GM03348 (cell line): ENCODE data around the gene MAGOHB.
"Not testable (repeated sequence)": the region's sequence is repeated elsewhere in the genome, so short reads cannot be mapped to it uniquely, and the experiment has no call there.

ENCODE experiments used
- DNase-seq: peaks from one replicate; pipeline ENCODE4 v3.0.0; 2012; ENCODE audit warnings: low spot score

MAGOHB gene

DNA sequence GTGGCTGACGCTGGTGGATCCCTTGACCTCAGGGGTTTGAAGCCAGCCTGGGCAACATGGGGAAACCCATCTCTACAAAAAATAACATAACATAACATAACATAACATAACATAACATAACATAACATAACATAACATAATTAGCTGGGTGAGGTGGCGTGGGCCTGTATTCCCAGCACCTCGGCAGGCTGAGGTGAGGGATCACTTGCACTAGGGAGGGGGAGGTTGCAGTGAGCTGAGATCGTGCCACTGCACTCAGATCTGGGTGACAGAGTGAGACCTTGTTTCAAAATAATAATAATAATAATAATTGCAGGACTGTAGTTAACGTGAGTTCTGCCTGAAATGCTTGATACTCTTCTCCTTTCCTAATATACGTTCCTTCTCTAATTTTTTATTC is 1.3 kb downstream of the MAGOHB start:
- DNase-seq: no peak

DNA sequence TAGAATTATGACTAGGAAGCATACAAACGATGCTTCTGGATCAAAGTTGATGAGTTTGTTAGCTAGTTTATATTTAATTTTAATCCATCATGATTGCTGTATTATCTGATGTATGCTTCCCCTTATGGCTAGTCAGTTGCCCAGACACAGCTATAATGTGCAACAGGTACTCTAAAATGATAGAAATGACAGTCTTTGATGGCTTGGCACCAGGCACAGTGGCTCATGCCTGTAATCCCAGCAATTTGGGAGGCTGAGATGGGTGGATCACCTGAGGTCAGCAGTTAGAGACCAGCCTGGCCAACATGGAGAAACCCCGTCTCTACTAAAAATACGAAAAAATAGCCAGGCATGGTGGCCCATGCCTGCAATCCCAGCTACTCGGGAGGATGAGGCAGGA is 2.2 kb downstream of the MAGOHB start:
- DNase-seq: not testable (repeated sequence)

DNA sequence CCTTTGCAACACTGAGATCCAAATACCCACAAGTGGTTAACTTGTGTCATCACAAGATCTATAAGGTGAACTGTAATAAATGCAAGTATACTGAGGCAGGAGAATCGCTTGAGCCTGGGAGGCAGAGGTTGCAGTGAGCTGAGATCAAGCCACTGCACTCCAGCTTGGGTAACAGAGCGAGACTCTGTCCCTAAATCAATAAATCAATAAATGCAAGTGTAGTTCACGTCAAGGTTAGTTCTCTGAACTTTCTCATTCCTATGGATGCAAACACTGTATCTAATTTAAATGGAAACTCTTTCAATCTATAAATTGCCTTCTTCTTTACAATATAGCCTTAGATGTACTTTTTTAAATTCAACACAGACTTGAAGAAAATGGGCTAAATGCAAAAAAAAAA is 3.2 kb downstream of the MAGOHB start:
- DNase-seq: no peak

DNA sequence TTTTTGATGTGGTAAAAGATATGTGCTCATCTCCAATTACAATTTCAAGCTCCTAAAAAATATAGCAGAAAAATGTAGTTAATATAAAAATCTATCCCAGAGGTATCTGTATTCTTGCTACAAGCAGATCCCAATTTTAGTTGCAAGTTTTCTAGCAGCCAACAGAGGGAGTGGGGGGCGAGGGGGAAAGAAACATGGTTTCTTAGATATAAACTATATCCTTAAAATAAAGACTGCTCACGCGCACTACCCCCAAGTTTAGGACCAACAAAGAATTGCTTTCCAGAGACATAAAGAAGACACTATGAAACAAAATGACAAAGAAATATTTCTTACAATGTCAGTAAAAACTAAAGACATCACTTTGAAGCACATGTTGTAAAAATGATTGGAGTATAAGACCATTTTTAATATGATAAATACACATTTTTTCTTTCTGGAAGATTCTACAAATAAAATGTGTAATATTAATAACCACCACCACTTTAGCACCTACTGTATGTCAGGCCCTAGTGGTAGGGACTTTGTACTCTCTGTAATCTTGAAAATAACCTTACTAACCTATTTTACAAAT is 5.4 kb downstream of the MAGOHB start:
- peak; percentile 15 for DNase-seq

DNA sequence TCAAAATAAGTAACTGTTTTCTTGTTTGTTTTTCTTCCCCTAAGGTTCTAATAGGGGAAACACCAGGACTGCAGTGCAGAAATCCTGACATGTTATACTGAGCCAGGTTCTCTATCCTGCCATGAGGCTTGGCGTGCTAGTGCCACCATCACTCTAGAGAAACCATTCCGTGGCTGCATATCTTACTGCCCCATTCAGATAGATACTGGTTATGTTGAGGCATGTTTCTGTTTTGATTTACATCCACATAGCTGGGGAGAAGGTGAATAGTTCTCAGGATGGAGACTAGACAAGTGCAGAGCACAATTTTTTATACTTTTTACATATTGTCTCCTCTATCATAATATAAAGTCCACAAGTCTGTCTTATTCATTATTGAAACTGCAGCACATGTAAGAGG is 11.5 kb downstream of the MAGOHB start:
- DNase-seq: no peak

DNA sequence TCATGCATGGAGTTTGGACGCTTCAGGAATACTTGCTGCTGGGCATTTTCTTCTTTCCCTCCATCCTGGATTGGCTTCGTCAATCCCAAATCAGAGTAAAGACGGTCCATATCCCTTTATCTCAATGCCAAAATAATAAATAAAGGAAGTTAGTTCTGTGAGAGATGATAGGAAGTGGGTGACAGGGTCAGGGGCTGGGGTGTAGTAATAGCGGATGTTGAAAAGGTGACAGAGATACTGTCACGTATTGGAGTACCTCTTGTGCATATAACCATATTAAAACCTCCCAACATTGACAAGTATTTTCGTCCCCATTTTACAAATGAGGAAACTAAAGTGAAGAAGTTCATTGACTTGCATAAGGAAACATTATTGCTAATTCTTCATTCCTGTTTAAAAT is 12.4 kb downstream of the MAGOHB start:
- DNase-seq: no peak

DNA sequence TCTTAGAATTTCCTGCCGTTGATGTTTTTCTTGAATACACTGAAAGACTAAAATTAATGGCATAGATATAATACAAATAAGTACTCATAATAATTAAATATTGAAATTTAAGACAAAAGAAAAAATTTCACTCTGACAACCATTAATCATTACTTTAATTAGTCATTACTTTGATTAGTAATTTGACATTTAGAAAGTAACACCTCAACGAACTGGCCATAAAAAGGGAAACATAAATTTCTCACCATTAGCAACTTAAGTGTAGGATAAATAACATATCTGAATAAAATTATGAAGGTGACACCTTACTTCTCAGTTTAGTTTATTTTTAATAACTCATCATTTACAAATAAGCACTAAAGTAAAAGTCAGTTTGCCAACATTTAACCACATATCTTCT is 17.5 kb downstream of the MAGOHB start:
- DNase-seq: no peak

DNA sequence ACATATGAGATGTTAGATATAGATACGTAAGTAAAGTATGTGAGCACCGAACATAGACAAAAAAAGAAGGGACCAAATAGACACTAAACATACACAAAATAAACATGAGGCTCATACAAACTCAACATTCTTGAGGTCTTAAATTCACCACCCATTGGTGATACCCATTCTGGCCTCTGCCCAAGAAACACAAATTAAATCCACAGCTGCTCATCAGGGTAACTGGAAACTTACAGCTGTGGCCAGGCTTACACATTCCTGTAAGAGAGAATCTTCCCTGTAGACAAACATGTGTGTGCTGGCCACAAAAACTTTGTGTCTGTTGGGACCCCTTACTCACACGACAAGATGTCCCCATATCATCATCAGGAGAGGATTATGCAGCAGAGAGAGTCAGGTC is 22.4 kb downstream of the MAGOHB start:
- DNase-seq: no peak

DNA sequence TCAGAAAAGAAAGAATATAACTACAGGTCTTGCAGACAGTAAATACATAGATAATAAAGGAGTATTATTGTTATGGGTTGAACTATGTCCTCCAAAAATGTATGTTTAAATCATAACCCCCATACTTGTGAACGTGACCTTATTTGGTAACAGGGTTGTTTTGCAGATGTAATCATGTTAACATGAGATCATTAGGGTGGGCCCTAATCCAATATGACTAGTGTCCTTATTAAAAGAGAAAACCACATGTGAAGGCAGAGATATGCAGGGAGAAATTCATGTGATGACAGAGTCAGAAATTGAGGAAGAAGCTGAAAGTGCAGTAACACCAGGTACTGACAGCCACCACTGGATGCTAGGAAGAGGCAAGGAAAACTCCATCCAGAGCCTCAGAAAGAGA is 29.0 kb downstream of the MAGOHB start:
- DNase-seq: no peak

DNA sequence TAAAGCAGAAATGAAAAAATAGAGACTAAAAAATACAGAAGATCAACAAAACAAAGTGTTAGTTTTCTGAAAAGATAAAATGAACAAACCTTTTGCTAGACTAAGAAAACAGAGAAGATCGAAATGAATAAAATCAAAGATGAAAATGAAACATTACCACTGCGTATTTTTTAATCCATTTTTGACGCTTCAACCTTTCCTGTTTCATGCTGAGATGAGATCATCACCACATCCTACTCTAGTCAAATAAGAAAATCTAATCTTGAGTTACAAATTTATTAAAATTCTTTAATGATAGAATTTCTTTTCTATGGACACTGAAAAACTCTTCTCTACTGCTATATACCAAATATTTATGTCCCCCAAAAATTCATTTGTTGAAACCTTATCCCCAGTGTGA is 30.7 kb downstream of the MAGOHB start:
- no peak for DNase-seq

DNA sequence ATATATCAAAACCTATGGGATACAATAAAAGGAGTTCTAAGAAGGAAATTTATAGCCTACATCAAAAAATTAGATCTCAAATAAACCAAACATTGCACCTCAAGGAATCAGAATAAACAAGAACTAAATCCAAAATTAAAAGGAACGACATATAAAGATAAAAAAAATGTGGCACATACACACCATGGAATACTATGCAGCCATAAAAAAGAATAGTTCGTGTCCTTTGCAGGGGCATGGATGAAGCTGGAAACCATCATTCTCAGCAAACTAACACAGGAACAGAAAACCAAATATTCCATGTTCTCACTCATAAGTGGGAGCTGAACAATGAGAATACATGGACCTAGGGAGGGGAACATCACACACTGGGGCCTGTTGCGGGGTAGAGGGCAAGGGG is 31.3 kb downstream of the MAGOHB start:
- not testable (repeated sequence) for DNase-seq

DNA sequence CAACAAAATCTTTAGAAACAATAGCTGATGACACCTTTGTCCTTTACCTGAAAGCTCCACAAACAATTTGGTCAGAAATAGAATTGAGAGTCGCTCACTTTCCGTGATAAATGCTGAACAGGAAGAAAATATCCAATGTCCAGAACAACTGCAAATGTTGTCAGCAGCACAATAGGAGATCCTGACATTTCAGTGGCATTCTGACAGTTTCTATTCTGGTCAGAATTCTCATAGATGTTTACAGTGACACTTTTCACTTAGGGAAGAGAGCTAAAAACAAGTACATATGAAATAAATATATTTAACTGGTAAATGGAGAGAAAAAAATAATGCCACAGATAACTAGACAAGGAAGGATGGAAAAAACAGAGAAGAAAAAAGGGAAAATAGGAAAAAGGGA is 39.1 kb downstream of the MAGOHB start:
- no peak for DNase-seq

DNA sequence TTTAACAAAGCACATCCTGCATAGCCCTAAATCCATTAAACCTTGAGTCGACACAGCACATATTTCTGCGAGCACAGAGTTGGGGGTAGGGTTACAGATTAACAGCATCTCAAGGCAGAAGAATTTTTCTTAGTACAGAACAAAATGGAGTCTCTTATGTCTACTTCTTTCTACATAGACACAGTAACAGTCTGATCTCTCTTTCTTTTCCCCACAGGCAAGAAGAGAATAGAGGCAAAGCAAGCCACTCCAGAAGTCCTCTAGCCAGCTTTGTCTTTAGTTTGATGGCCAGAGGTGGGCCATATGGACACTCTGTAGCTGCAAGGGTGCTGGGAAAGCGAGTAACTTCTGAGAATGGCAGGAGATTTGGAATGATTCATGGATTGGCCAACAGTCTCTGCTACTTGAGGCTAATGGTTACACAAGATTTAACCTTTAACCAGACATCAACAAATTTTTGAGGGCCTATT is 41.4 kb downstream of the MAGOHB start:
- DNase-seq: peak; percentile 43

DNA sequence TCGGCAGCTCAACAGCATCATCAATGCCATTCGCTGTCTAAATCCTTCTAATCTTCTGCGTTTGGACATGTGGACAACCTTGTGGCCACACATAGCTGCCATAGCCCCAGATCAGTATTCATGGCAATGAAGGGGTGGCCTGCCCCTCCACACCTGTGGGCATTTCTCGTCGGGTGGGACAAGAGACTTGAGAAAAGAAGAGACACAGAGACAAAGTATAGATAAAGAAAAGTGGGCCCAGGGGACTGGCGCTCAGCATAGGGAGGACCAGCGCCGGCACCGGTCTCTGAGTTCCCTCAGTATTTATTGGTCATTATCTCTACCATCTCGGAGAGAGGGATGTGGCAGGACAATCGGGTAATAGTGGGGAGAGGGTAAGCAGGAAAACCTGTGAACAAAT is 42.3 kb downstream of the MAGOHB start:
- no peak for DNase-seq

DNA sequence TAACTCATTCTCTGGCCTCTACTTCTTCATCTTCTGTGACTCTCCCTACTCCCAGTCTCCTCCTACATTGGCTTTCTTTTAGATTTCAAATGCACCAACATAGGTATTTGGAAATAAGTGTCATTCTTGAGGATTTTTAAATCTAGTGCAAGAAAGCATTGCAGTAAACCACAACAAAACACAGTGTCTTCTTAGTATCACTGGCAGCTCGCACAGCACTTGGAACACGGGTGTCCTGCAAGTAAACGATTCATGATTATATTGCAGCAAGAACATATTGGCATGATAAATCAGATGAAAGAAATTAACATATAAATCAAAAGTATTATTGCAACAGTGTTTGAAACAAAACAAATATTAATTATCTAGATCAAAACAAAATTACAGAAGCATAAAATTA is 45.6 kb downstream of the MAGOHB start:
- no peak for DNase-seq

DNA sequence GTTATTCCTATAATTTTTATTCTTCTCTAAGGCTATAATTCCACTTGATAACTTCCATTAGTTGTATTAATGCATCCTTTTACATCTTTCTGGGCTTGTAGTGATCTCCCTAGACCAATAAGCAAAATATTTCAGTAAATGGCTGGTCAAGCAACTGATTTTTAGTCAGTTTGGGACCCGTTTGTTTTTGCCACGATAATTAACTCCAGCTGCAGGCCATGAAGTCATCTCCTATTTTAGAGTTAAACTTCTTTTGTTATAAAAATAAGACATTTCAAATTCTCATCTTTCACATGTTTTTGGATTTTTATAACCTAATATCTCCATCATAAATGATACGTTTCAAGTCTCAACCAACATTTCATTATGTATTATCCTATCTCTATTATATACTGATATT is 49.4 kb downstream of the MAGOHB start:
- DNase-seq: no peak

DNA sequence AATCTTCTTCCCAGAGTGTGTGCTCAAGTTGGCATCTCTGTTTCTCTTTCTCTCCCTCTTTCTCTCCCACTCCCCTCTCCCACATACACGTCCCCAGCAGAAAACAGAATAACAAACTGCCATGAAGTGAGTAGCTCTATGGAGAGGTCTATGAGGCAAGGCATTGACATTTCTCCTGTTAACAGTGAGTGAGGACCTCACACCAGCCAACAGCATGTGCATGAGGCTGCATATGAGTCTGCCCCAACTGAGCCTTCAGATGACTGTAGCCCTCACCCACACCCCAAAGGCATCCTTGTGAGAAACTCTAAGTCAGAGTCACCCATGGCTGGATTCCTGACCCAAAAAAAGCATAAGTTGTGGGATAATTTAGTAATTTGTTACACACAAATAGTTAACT is 50.4 kb downstream of the MAGOHB start:
- DNase-seq: no peak

DNA sequence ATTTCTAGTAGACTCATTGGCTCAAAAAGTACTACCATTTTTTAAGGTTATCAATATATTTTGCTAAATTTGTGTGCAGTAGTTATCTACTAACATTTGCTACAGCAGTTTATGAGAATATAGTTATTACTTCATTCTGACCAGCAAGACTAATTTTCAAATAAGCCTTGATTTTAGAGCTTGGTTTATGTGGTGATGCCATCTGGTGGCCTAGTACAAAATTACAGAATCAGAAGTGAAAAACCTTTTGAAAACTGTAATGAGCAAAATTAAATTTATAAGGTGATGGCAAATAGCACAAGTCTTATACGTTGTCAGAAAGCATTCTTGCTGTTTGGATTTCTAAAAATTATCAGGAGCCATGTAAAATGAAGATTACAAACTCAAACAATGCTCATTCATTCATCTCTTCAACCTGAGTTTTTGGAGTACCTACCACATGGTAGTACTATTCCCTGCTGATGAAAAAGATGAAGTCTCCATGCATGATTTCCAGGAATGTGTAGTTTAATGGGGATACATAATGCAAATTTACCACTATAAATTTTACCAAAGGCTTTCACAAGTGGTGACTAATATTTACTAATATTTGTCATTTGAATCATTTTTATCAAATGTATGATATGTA is 51.0 kb downstream of the MAGOHB start:
- peak; percentile 55 for DNase-seq

DNA sequence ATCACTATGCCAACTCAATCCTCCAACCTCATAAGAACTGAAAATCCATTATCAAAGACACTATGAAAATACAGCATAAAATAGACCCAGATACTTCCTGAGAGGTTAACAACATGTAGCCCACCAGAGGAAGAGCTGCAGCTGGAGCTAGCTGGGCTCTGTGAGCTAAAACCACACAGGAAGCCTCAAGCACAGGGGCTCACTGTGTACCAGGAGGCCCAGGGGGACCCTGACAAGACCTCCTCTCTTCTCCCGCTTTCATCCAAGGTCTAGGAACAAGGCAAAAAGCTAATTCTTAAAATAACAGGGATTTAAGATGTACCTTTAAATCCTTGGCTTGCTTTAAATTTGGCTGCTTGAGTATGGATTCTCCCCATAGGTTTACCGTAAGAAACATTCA is 54.2 kb downstream of the MAGOHB start:
- no peak for DNase-seq

DNA sequence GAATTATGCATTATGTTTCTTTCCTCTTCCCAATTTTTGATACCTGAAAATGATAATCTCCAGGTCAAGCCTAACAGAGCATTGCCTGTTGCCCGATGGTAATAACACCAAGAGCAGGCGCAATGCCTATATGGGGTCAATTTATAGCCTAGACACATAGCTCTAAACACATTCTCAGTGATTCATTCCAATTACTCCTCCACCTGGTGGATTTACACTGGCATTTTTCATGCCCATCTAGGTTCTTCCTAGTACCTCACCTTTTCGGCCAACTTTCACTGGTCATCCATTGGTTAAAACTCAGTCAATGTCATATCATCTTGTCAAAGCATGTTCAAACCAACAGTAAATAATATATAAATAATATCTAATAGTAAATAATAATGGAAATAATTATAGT is 54.6 kb downstream of the MAGOHB start:
- no peak for DNase-seq

DNA sequence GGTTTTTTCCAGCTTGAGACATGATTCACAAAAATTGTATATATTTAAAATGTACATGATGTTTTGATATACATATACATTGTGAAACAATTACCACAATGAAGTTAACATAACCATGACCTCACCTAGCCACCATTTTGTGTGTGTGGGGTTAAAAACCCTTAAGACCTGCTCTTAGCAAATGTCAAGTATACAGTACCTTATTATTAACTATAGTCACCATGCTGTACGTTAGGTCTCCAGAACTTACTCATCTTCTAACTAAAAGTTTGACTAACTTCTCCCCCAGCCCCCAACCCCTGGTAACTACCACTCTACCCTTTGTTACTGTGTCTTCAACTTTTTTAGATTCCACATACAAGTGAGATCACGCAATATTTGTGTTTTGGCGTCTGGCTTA is 55.1 kb downstream of the MAGOHB start:
- DNase-seq: no peak

DNA sequence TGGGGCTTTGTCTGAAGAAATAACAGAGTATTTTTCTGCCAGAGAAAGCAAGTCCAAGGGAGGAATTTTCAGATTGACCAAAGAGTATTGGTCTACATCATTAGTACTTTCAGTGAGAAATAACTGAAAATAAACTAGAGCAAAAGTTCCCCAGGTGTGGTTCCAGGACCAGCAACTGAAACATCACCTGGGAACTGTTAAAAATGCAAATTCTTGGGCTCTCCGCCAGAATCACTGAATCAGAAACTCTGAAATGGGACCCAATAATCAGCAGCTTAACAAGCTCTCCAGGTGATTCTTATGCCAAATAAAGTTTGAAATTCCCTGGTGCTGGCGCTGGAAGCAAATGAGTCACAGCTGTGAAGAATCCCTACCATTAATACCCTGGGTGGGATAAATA is 55.6 kb downstream of the MAGOHB start:
- no peak for DNase-seq

DNA sequence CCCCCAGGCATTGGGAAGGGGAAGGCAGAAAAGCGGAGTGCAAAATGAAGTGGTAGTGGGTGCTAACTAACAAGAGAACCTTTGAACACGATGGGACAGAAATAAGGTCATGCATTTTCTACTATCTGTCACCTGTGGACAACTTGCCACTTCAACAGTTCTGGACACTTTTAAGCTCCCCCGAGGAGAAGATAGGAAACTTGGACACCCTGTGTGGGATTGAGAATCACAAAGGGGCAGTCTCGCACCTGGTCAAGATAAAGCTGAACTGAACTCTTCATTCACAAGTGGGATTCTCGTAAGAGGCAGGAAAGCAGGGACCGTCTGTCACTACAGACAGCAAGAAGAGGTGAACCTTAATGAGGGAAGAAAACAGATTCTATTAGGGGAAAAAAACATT is 56.1 kb downstream of the MAGOHB start:
- no peak for DNase-seq

DNA sequence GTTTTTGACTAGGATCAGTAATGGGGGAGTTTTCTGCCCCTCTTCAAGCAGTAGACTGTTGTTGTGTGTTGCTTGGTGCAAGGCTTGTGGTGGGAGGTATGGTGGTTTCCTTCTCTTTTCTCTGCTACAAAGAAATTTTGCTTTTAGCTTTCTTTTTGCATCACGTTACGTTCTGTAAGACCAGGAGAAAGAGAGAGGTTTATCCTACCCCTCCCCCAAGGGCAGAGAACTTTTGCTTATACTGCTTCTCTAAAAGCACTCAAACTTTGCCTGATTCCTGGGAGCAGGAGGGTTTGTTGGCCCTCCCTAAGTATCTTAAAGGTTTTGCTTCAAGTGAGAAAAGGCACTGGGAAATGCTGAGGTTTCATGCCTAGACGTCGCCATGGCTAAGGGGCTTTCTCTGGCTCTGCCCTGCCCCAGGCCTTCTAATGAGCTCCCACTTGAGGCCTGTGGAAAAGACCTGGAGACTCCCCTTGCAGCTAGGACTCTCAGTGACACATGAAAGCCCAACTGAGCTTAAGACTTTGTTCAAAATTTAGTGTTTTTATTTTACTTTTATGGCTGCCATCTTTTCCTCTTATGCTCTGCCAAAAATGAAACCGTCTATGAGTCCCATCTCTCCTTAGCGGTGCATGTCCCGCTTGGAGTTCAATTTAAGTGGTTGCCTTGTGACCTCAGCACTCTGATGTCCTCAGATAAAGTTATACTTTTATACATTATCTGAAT is 58.5 kb downstream of the MAGOHB start:
- no peak for DNase-seq
